ENCODE data around the gene FOXD3.
A peak's percentile ranks its signal among the peaks of the same experiment; 100 is the strongest.

Gene FOXD3

GRCh38 chr1:63281753-63282152 is 40.6 kb upstream of the FOXD3 start:
- Histone ChIP-seq H3K9me3 (ENCODE audit: control extremely low read depth in 1 of 5, control insufficient read depth in 4 of 5, insufficient read depth in 2 of 5, low read depth in 1 of 5, low read length in 4 of 5) (peaks cover 0 to 1% (median 0%) of the 10 kb centered on the region in 5 experiments), H3K4me1 (ENCODE audit: control extremely low read depth in 1 of 4, control insufficient read depth in 4 of 4, insufficient read depth in 4 of 4, low read length in 3 of 4) (no peaks in the 10 kb centered on the region), H3K27me3 (replicated peaks in 2 of 5; ENCODE audit: control insufficient read depth in 4 of 5, insufficient read depth in 5 of 5, low read length in 4 of 5) (peaks cover 0 to under 1% (median 0%) of the 10 kb centered on the region in 5 experiments), H3K27ac (ENCODE audit: insufficient read depth in 1 of 2, low read depth in 1 of 2, low read length in 2 of 2, poor library complexity in 1 of 2, severe bottlenecking in 2 of 2) (no peak overlapping the region), H3K36me3 (ENCODE audit: control insufficient read depth in 4 of 4, insufficient read depth in 4 of 4, low read length in 3 of 4) (no peaks in the 10 kb centered on the region), H3K4me3 (ENCODE audit: control insufficient read depth in 1 of 7, extremely low read depth in 1 of 7, insufficient read depth in 4 of 7, low read depth in 2 of 7, low read length in 6 of 7) (no peak overlapping the region)
- POLR2A ChIA-PET, result no interaction called here
- no peak for DNase-seq
- CTCF ChIA-PET, result interaction anchor here (0.6 kb wide), 1 partner anchor 103 kb away, joined by 3 read pairs; no protein-coding TSS in a partner anchor
- WGBS (ENCODE audit: insufficient coverage), result 87% methylated on average over 1 of the region's 2 CpGs

- Histone ChIP-seq H3K27me3 (replicated peaks in 2 of 5; ENCODE audit: control insufficient read depth in 4 of 5, insufficient read depth in 5 of 5, low read length in 4 of 5) (peaks cover 0 to 2% (median 0%) of the 10 kb centered on the region in 5 experiments), H3K9me3 (ENCODE audit: control extremely low read depth in 1 of 5, control insufficient read depth in 4 of 5, insufficient read depth in 2 of 5, low read depth in 1 of 5, low read length in 4 of 5) (peaks cover 3 to 18% (median 5%) of the 10 kb centered on the region in 5 experiments), H3K27ac (ENCODE audit: insufficient read depth in 1 of 2, low read depth in 1 of 2, low read length in 2 of 2, poor library complexity in 1 of 2, severe bottlenecking in 2 of 2) (no peak overlapping the region), H3K36me3 (ENCODE audit: control insufficient read depth in 4 of 4, insufficient read depth in 4 of 4, low read length in 3 of 4) (no peaks in the 10 kb centered on the region), H3K4me3 (ENCODE audit: control insufficient read depth in 1 of 7, extremely low read depth in 1 of 7, insufficient read depth in 4 of 7, low read depth in 2 of 7, low read length in 6 of 7) (no peak overlapping the region), H3K4me1 (ENCODE audit: control extremely low read depth in 1 of 4, control insufficient read depth in 4 of 4, insufficient read depth in 4 of 4, low read length in 3 of 4) (no peaks in the 10 kb centered on the region)
- ChIA-PET CTCF (no interaction called here), POLR2A (no interaction called here)
- peak in 2 of 3 donors; percentile 3 to 5 for DNase-seq
These were observed 33.2 kb upstream of the FOXD3 start for GRCh38 chr1:63289135-63289534.

- ChIA-PET CTCF (interaction anchor here (1.3 to 1.4 kb wide), 2 partner anchors 20 to 32 kb away, joined by 3 read pairs; no protein-coding TSS in a partner anchor), POLR2A (interaction anchor here (0.5 kb wide), 1 partner anchor 344 kb away, joined by 3 read pairs; no protein-coding TSS in a partner anchor)
- WGBS (ENCODE audit: insufficient coverage), result 25% methylated on average over 2 of the region's 6 CpGs
- H3K9me3 ChIP-seq (ENCODE audit: control extremely low read depth in 1 of 5, control insufficient read depth in 4 of 5, insufficient read depth in 2 of 5, low read depth in 1 of 5, low read length in 4 of 5), result peaks cover 0 to 3% (median 0%) of the 10 kb centered on the region in 5 experiments
- no peak for DNase-seq
- H3K4me3 ChIP-seq (ENCODE audit: control insufficient read depth in 1 of 7, extremely low read depth in 1 of 7, insufficient read depth in 4 of 7, low read depth in 2 of 7, low read length in 6 of 7), result no peak overlapping the region
- H3K4me1 ChIP-seq (ENCODE audit: control extremely low read depth in 1 of 4, control insufficient read depth in 4 of 4, insufficient read depth in 4 of 4, low read length in 3 of 4), result no peaks in the 10 kb centered on the region
- no peak overlapping the region for H3K27ac ChIP-seq (ENCODE audit: insufficient read depth in 1 of 2, low read depth in 1 of 2, low read length in 2 of 2, poor library complexity in 1 of 2, severe bottlenecking in 2 of 2)
- H3K36me3 ChIP-seq (ENCODE audit: control insufficient read depth in 4 of 4, insufficient read depth in 4 of 4, low read length in 3 of 4), result no peaks in the 10 kb centered on the region
- H3K27me3 ChIP-seq (replicated peaks in 2 of 5; ENCODE audit: control insufficient read depth in 4 of 5, insufficient read depth in 5 of 5, low read length in 4 of 5), result peaks cover 5 to 13% (median 7%) of the 10 kb centered on the region in 5 experiments
These were observed 27.4 kb upstream of the FOXD3 start for GRCh38 chr1:63294803-63295594.

GRCh38 chr1:63304410-63304809 is 18.0 kb upstream of the FOXD3 start:
- CTCF ChIA-PET, result no interaction called here
- Histone ChIP-seq H3K36me3 (ENCODE audit: control insufficient read depth in 4 of 4, insufficient read depth in 4 of 4, low read length in 3 of 4) (no peaks in the 10 kb centered on the region), H3K4me3 (ENCODE audit: control insufficient read depth in 1 of 7, extremely low read depth in 1 of 7, insufficient read depth in 4 of 7, low read depth in 2 of 7, low read length in 6 of 7) (no peak overlapping the region), H3K27me3 (replicated peaks in 2 of 5; ENCODE audit: control insufficient read depth in 4 of 5, insufficient read depth in 5 of 5, low read length in 4 of 5) (peaks cover 5 to 33% (median 15%) of the 10 kb centered on the region in 5 experiments), H3K4me1 (ENCODE audit: control extremely low read depth in 1 of 4, control insufficient read depth in 4 of 4, insufficient read depth in 4 of 4, low read length in 3 of 4) (no peaks in the 10 kb centered on the region), H3K9me3 (ENCODE audit: control extremely low read depth in 1 of 5, control insufficient read depth in 4 of 5, insufficient read depth in 2 of 5, low read depth in 1 of 5, low read length in 4 of 5) (peaks cover 0 to 12% (median 7%) of the 10 kb centered on the region in 5 experiments), H3K27ac (ENCODE audit: insufficient read depth in 1 of 2, low read depth in 1 of 2, low read length in 2 of 2, poor library complexity in 1 of 2, severe bottlenecking in 2 of 2) (no peak overlapping the region)
- no CpG with 5 or more reads among the region's 2 CpGs for WGBS (ENCODE audit: insufficient coverage)
- DNase-seq, result no peak
- POLR2A ChIA-PET, result no interaction called here

GRCh38 chr1:63305043-63305442 is 17.3 kb upstream of the FOXD3 start:
- H3K36me3 ChIP-seq (ENCODE audit: control insufficient read depth in 4 of 4, insufficient read depth in 4 of 4, low read length in 3 of 4), result no peaks in the 10 kb centered on the region
- ChIA-PET CTCF (no interaction called here), POLR2A (no interaction called here)
- H3K9me3 ChIP-seq (ENCODE audit: control extremely low read depth in 1 of 5, control insufficient read depth in 4 of 5, insufficient read depth in 2 of 5, low read depth in 1 of 5, low read length in 4 of 5), result peaks cover 0 to 12% (median 7%) of the 10 kb centered on the region in 5 experiments
- DNase-seq, result no peak
- no peaks in the 10 kb centered on the region for H3K4me1 ChIP-seq (ENCODE audit: control extremely low read depth in 1 of 4, control insufficient read depth in 4 of 4, insufficient read depth in 4 of 4, low read length in 3 of 4)
- H3K27me3 ChIP-seq (replicated peaks in 2 of 5; ENCODE audit: control insufficient read depth in 4 of 5, insufficient read depth in 5 of 5, low read length in 4 of 5), result peaks cover 5 to 35% (median 15%) of the 10 kb centered on the region in 5 experiments
- H3K27ac ChIP-seq (ENCODE audit: insufficient read depth in 1 of 2, low read depth in 1 of 2, low read length in 2 of 2, poor library complexity in 1 of 2, severe bottlenecking in 2 of 2), result no peak overlapping the region
- H3K4me3 ChIP-seq (ENCODE audit: control insufficient read depth in 1 of 7, extremely low read depth in 1 of 7, insufficient read depth in 4 of 7, low read depth in 2 of 7, low read length in 6 of 7), result no peak overlapping the region

GRCh38 chr1:63307196-63307794 is 15.1 kb upstream of the FOXD3 start:
- peaks cover 4 to 40% (median 15%) of the 10 kb centered on the region in 5 experiments for H3K27me3 ChIP-seq (replicated peaks in 2 of 5; ENCODE audit: control insufficient read depth in 4 of 5, insufficient read depth in 5 of 5, low read length in 4 of 5)
- no peak overlapping the region for H3K27ac ChIP-seq (ENCODE audit: insufficient read depth in 1 of 2, low read depth in 1 of 2, low read length in 2 of 2, poor library complexity in 1 of 2, severe bottlenecking in 2 of 2)
- DNase-seq, result no peak
- ChIA-PET CTCF (interaction anchor here (1.3 kb wide), 1 partner anchor 8 kb away, joined by 4 read pairs; no protein-coding TSS in a partner anchor), POLR2A (no interaction called here)
- WGBS (ENCODE audit: insufficient coverage), result 100% methylated on average over 1 of the region's 1 CpG
- no peak overlapping the region for H3K4me3 ChIP-seq (ENCODE audit: control insufficient read depth in 1 of 7, extremely low read depth in 1 of 7, insufficient read depth in 4 of 7, low read depth in 2 of 7, low read length in 6 of 7)
- H3K9me3 ChIP-seq (ENCODE audit: control extremely low read depth in 1 of 5, control insufficient read depth in 4 of 5, insufficient read depth in 2 of 5, low read depth in 1 of 5, low read length in 4 of 5), result peaks cover 0 to 12% (median 7%) of the 10 kb centered on the region in 5 experiments
- no peaks in the 10 kb centered on the region for H3K4me1 ChIP-seq (ENCODE audit: control extremely low read depth in 1 of 4, control insufficient read depth in 4 of 4, insufficient read depth in 4 of 4, low read length in 3 of 4)
- no peaks in the 10 kb centered on the region for H3K36me3 ChIP-seq (ENCODE audit: control insufficient read depth in 4 of 4, insufficient read depth in 4 of 4, low read length in 3 of 4)

GRCh38 chr1:63316598-63316983 is 5.8 kb upstream of the FOXD3 start:
- H3K4me1 ChIP-seq (ENCODE audit: control extremely low read depth in 1 of 4, control insufficient read depth in 4 of 4, insufficient read depth in 4 of 4, low read length in 3 of 4), result peaks cover 0 to 24% (median 18%) of the 10 kb centered on the region in 4 experiments
- no peak overlapping the region for H3K27ac ChIP-seq (ENCODE audit: insufficient read depth in 1 of 2, low read depth in 1 of 2, low read length in 2 of 2, poor library complexity in 1 of 2, severe bottlenecking in 2 of 2)
- 28% methylated on average over 21 of the region's 24 CpGs for WGBS (ENCODE audit: insufficient coverage)
- ChIA-PET CTCF (interaction anchor here (0.9 to 5.2 kb wide), 4 partner anchors 8 to 935 kb away, joined by 3 to 38 read pairs (median 9); no protein-coding TSS in a partner anchor), POLR2A (no interaction called here)
- peaks cover 0 to 8% (median 0%) of the 10 kb centered on the region in 5 experiments for H3K9me3 ChIP-seq (ENCODE audit: control extremely low read depth in 1 of 5, control insufficient read depth in 4 of 5, insufficient read depth in 2 of 5, low read depth in 1 of 5, low read length in 4 of 5)
- H3K36me3 ChIP-seq (ENCODE audit: control insufficient read depth in 4 of 4, insufficient read depth in 4 of 4, low read length in 3 of 4), result no peaks in the 10 kb centered on the region
- peak overlapping the region in 3 of 7 experiments; percentile 54 to 61 (median 55) for H3K4me3 ChIP-seq (ENCODE audit: control insufficient read depth in 1 of 7, extremely low read depth in 1 of 7, insufficient read depth in 4 of 7, low read depth in 2 of 7, low read length in 6 of 7)
- no peak for DNase-seq
- peaks cover 16 to 78% (median 51%) of the 10 kb centered on the region in 5 experiments for H3K27me3 ChIP-seq (replicated peaks in 2 of 5; ENCODE audit: control insufficient read depth in 4 of 5, insufficient read depth in 5 of 5, low read length in 4 of 5)

Data from common myeloid progenitor, CD34-positive (primary cell).